NCI-H510A treated with DMSO at 0.1 percent for 48 hours (cell line): ENCODE data around the gene TCHP.
"Not testable (repeated sequence)": the region's sequence is repeated elsewhere in the genome, so short reads cannot be mapped to it uniquely, and the experiment has no call there.

Source experiments
- DNase-seq: peaks from one replicate; lab custom pipeline; 2025; lab: John Stamatoyannopoulos, UW

TCHP gene

GRCh38 chr12:109910254-109910968 is 10.3 kb downstream of the TCHP start:
- DNase-seq, result no peak

- no peak for DNase-seq
Observed at GRCh38 chr12:109910969-109911348, 10.9 kb downstream of the TCHP start.

GRCh38 chr12:109912855-109913321 is 12.8 kb downstream of the TCHP start:
- DNase-seq, result no peak

GRCh38 chr12:109914461-109914860 is 14.4 kb downstream of the TCHP start:
- DNase-seq, result no peak

GRCh38 chr12:109915171-109916040 is 15.3 kb downstream of the TCHP start:
- no peak for DNase-seq

GRCh38 chr12:109916045-109916444 is 16.0 kb downstream of the TCHP start:
- no peak for DNase-seq

- no peak for DNase-seq
Observed at GRCh38 chr12:109919456-109919855, 19.4 kb downstream of the TCHP start.

- DNase-seq, result no peak
Observed at GRCh38 chr12:109920261-109920780, 20.2 kb downstream of the TCHP start.

GRCh38 chr12:109921982-109922381 is 21.9 kb downstream of the TCHP start:
- no peak for DNase-seq

- DNase-seq, result no peak
Observed at GRCh38 chr12:109923038-109923437, 23.0 kb downstream of the TCHP start.

GRCh38 chr12:109923481-109924245 is 23.6 kb downstream of the TCHP start:
- DNase-seq, result no peak

- no peak for DNase-seq
Observed at GRCh38 chr12:109925185-109925840, 25.2 kb downstream of the TCHP start.

GRCh38 chr12:109926016-109926415 is 25.9 kb downstream of the TCHP start:
- DNase-seq, result no peak

- DNase-seq, result no peak
Observed at GRCh38 chr12:109926488-109927210, 26.6 kb downstream of the TCHP start.

- DNase-seq, result peak; percentile 14
Observed at GRCh38 chr12:109927622-109928021, 27.5 kb downstream of the TCHP start.

- DNase-seq, result no peak
Observed at GRCh38 chr12:109928058-109928656, 28.1 kb downstream of the TCHP start.

GRCh38 chr12:109929326-109929725 is 29.3 kb downstream of the TCHP start:
- DNase-seq, result not testable (repeated sequence)

GRCh38 chr12:109930028-109930800 is 30.1 kb downstream of the TCHP start:
- DNase-seq, result no peak

GRCh38 chr12:109931143-109931542 is 31.1 kb downstream of the TCHP start:
- no peak for DNase-seq
